HG02759 (cell line): ENCODE data around the gene SPOPL.
"Not testable (repeated sequence)": the region's sequence is repeated elsewhere in the genome, so short reads cannot be mapped to it uniquely, and the experiment has no call there.

Experiments
- ATAC-seq: cut with Tn5 transposase; IDR thresholded peaks from one replicate; pipeline ENCODE4 v1.9.1; 2021; ENCODE audit warnings: mild to moderate bottlenecking, moderate library complexity; ENCODE audit not compliant: unreplicated experiment

SPOPL gene

DNA sequence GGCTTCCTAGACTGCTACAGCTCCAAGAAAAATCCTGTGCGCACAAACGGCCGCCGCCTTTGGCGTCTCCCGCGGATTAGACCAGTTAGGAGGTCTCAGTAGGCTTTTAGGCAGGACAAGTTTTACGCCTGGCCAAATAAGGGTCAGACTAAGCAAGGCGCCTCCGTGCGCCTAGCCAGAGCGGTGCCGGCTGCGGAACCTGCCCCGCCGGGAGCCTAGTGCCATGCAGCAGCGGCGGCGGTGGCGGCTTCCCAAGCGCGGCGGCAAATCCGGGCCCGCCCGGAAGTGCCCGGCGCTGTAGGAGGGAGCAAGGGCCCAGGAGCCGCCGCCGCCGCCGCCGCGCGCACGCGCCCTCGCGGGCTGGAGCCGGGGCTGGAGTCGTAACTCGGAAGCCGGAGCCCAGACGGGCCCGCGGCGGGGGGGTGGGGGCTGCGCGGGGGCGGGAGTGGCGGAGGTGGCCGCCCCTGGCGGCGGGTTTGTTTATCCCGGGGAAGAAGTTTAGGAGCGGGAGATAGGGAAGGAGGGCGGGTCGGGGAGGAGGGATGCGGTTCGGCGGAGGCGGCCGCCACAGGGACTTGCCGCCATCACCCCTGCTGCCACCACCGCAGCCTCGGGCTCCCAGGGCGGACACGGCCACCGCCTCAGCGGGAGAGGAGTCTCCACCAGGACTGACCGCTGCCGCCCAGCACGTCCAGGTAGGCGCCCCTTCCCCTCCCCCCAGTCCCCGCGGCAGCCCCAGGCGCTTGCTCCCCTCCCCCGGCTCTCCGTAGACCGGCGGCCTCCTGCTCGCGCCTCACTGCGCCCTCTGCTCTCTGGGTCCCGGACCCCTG, at the start of gene SPOPL:
SPOPL (plus strand) TSS at position 346 of the 830 bp plus-strand sequence. CDS start 48,447 bp downstream, outside the sequence.
- ATAC-seq: peak; percentile 86

DNA sequence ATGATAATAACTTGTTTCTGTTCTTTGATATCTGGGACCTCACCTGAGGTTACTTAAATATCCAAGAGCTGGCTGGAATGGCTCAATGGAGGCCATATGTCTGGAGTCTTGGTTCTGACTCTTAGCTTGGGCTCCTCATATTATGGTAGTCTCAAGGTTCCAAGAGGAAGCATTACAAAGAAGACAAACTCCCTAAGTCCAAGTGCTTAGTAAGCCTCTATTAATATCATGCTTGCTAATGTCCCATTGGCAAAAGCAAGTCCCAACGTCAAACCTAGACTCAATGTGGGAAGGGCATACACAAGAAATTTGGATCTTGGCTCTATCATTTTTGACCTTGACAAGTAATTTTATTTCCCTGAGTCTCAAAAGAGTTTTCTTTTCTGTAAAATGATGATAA, 49.2 kb upstream of the SPOPL start:
- no peak for ATAC-seq

GRCh38 chr2:138453815-138454214, 47.8 kb upstream of the SPOPL start:
- no peak for ATAC-seq

DNA sequence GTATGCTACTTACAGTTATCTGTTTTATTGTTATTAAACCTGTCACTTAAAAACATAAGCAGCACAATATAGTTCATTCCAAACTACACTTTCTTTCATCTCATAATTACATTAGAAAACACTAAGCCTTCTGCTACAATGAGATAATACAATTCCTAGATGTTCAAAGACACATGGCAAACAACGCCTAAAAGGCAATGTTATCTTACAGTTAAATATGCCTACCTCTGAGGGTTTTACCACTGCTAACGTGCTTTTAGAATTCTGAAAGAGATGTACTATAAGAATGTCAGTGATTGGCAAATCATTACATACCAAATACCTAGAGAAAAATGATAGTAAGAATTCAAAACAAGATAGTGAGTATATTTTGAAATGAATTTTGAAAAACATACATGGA, 46.8 kb upstream of the SPOPL start:
- no peak for ATAC-seq

DNA sequence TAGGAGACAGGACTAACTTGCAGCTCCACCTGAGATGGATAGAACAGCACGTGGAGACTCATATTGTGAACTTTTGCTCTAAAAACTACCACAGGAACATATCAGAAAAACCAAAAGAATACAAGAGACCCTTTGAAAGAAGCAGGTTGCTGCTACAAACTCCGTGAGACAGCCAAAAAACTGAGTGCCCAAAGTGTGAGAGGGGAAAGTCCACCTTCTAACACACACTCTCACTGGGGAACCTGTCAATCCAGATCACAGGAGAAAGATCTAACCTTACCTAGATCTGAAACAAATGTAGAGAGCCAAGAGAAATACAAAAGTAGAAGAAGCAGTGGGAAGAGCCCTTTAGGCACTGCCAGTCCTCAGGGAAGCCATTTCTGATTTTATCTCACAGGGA, 46.3 kb upstream of the SPOPL start:
- ATAC-seq: no peak

DNA sequence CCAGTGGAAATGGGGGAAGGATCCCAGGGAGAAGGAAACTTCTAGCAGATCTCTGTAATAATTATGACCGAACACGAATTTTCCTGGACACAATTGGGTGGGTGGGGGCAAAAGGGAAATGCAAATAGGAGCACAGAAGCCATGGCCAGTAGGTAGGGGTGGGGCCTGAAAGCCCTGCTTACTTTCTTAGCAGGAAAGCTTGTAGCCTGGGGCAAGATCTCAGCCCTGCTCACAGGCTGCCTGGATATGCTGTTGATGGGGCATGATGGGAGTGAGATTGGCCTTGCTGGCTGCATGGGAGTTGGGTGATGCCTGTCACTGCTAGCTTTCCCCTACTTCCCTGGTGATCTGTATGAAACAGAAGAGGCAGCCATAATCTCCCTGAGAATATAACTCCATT, 45.9 kb upstream of the SPOPL start:
- ATAC-seq: no peak

GRCh38 chr2:138462689-138463088, 38.9 kb upstream of the SPOPL start:
- not testable (repeated sequence) for ATAC-seq

GRCh38 chr2:138468617-138469016, 33.0 kb upstream of the SPOPL start:
- no peak for ATAC-seq

DNA sequence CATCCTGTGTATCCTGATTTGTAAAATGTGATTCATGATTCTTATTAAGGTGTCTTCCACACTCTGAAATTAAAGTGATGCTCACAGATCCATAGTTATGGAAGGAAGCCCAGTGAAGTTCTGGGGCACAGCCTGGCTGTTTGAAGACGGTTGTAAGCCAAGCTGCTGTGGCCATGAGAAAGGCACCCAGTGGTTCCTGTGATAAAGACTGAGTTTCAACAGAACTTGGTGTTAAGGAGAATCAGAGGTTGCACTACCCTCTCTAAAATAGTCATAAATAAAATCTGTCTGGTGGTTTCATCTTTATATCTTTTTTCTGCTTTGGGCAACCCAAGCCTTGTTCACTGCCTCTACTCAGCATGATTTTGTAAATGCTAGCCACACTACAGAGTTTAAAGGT, 32.2 kb upstream of the SPOPL start:
- ATAC-seq: no peak

DNA sequence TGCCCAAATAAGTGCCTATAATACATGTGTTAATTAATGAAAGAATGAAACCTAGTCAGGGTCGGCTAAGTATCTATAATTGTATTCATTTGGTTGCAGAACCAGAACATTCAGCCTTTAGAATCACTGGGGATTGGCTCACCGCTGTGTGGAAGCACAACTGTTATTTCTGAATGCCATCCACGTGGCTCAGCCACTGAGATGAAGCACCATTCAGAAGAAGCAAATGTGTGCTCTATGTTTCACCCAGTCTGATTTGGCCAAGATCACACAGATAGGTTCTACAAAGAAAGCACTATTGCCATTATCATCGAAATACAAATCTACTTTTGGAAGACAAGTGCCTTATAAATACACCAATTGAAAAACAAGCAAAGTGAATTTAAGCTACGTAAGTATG, 30.6 kb upstream of the SPOPL start:
- ATAC-seq: no peak

DNA sequence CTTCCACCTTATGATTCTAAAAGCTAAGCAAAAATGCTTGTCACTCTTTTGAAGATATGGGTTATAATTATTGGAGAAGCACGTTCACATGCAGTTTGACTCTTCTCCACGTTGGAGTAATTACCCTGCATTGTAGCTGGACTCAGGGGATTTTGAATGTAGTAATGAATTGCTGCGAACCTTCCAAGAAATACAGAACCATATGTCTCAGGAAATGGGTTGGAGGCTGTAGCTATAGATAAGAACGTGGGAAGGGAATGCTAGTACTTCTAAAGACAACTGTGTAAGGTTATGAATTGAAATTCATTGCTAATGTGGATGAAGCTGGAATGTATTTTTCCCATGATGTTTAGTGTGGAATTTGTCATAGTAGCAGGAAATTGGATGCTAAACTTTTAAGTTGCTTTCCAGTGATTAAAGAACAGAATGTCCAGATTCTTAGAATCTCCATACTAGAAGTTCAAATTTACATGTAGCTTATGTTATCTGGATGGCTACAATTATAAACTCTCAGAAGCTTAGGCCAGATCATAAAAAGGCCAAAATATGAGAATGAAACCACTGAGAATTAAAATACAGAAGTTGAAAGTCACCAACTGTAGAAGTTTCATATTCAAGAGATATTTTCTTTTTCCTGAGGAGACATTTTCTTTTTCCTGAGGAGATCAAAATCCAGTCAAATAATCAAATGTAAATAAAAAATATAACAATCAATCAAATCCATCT, 27.3 kb upstream of the SPOPL start:
- no peak for ATAC-seq

DNA sequence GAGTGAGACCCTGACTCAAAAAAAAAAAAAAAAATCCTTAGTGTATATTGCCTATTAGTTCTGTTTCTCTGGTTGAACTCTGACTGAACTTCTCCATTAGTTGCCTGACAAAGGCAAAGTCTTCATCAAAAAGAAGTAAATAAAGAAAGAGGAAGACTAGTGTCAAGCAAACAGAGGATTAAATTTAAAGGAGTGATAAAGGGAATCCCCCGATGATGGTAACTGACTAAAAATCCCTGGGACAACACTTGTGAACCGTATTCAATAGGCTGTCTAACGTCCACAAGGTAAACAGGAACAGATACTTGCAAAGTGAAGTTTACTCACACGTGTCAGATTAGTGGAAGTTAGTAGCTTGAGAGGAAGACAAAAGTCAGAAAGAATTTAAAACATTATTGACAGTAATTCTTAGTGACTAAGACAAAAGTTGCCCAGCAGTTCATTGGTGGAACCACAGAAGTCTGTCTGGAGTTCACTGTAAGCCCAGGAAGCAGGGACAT, 26.2 kb upstream of the SPOPL start:
- peak; percentile 91 for ATAC-seq

DNA sequence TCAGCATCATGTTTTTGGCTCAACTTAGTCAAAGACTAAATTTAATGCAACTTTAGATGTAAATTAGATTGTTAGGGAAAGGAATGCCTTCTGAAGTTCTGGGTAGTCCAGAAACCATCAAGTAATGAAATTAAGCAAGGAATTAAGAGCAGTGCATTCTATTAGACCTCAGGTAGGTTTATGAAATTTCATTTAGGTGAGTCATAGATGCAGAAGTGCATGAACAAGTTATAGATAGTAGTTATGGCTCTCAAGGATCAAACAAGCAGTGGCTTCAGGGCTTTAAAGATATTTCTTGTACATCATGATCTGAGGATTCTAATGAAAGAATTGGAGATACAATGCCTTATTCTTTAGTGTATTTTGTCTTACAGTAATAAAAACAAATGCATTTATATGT, 25.4 kb upstream of the SPOPL start:
- no peak for ATAC-seq

DNA sequence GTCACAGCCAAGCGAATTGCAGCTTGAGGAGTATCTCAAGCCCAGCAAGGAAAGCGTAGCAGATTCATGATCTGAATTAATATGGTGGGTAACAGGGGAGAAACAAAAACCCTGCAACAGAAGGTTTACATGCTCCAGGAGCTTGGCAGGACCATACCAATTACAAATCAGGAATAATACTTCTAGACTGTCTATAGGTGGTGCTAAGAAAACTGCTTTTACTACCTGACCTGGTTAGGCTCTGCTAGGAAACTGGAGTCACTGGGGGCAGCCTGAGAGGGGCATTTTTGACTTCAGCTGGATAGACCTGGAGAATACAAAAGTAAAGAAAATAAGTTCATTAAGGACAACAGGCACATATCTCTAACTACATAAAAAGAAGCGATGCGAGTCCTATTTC, 24.6 kb upstream of the SPOPL start:
- no peak for ATAC-seq

- ATAC-seq: not testable (repeated sequence)
Measured at GRCh38 chr2:138482796-138483195, 18.8 kb upstream of the SPOPL start.

DNA sequence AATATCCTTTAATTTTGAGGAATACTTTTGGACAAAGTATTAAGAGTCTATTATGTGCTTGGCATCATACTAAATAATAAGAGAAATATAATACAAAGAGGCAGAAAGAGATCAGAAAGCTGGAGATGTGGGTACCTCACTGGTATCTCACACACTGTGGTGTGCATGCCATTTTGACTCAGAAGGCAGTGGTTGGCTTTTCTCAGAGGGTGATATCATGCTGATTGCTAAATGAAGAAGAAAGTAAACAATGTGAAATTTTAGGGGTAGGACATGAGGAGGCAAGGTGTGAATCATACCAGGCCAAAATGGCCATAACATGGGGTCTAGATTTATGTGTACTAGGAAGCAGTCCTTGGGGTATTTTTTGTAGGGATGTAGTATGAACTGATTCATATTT, 16.6 kb upstream of the SPOPL start:
- ATAC-seq: no peak

- ATAC-seq: no peak
Measured at GRCh38 chr2:138486363-138487198, 15.0 kb upstream of the SPOPL start.

- ATAC-seq: no peak
Measured at GRCh38 chr2:138490673-138491494, 10.7 kb upstream of the SPOPL start.

DNA sequence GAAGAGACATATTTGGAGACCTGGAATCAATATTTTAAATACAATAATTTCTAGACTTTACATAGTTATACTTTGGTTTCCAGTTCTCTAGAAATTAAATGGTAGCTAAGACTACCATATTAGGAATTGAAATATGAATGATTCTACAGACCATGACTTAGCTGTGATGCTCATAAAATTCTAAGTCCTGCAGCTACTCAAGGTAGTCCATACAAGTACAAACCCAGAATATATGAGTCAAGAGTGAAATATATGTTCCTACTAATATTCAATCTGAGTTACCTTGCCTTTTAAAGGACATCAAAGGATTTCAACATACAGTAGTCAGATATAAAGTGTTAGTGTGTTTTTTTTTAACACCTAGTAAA, 10.1 kb upstream of the SPOPL start:
- ATAC-seq: no peak

- ATAC-seq: no peak
Measured at GRCh38 chr2:138492160-138492559, 9.4 kb upstream of the SPOPL start.
